BE2C (cell line): ENCODE data around the gene PLXNA1.

Experiments
- DNase-seq: peaks from one replicate; pipeline ENCODE4 v3.0.0-alpha.2; 2020
- H3K27me3 ChIP-seq: fragments of 250-450 bp; sonication (Bioruptor Pico); 2 replicates; pipeline ENCODE4 v1.5.1; 2020; ENCODE audit warnings: mild to moderate bottlenecking
- H3K36me3 ChIP-seq: fragments of 250-450 bp; sonication (Bioruptor Pico); 2 replicates; pipeline ENCODE4 v1.5.1; 2020; ENCODE audit warnings: mild to moderate bottlenecking
- H3K4me1 ChIP-seq: fragments of 250-450 bp; sonication (Bioruptor Pico); 2 replicates; pipeline ENCODE4 v1.5.1; 2020
- H3K4me3 ChIP-seq: 2 replicates; pipeline ENCODE4 v1.5.1; 2011; ENCODE audit warnings: low read depth, low read length
- H3K9me3 ChIP-seq: fragments of 250-450 bp; sonication (Bioruptor Pico); 2 replicates; pipeline ENCODE4 v1.5.1; 2020
- TF ChIP-seq, protein P1 (sequence below): IDR thresholded peaks from 2 replicates; pipeline ENCODE4 v1.5.1; 2012; ENCODE audit warnings: mild to moderate bottlenecking, low read depth, low read length

The PLXNA1 gene

DNA sequence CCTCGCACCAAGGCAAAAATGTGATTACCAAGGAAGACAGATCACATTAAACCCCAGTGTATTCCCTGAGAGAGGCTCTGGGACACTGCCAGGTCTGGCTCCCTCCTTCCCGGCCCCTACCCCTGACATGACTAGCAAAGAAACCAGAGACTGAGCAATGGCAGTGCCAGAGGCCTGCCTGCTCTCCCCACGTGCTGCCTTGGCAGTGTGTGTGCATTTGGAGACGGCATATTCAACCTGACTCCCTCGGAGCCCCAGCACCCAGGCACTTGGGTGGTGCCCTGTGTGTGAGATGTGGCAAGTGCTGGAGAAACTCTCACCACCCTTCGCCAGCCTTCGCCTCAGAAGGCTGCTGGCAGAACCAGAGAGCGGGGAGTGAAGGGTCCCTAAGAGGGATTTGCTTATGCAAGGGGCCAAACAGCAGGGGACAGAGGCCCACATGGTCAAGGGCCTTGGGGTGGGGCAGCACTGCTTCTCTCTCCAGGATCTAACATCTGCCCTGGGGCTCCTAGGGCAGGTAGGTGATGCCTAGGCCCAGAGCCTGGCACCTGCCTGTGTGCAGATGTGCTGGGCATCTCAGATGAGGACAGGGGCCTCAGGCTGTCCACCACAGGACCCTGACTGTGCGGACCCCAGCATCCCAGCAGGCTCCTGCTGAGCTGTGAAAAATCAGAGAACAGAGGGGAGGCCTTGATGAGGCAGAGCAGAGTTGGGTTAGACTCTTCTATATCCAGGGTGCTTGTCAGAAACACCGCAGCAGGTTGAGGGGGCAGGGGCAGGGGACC, 23.6 kb upstream of the PLXNA1 start:
- TF ChIP-seq, protein P1, sequence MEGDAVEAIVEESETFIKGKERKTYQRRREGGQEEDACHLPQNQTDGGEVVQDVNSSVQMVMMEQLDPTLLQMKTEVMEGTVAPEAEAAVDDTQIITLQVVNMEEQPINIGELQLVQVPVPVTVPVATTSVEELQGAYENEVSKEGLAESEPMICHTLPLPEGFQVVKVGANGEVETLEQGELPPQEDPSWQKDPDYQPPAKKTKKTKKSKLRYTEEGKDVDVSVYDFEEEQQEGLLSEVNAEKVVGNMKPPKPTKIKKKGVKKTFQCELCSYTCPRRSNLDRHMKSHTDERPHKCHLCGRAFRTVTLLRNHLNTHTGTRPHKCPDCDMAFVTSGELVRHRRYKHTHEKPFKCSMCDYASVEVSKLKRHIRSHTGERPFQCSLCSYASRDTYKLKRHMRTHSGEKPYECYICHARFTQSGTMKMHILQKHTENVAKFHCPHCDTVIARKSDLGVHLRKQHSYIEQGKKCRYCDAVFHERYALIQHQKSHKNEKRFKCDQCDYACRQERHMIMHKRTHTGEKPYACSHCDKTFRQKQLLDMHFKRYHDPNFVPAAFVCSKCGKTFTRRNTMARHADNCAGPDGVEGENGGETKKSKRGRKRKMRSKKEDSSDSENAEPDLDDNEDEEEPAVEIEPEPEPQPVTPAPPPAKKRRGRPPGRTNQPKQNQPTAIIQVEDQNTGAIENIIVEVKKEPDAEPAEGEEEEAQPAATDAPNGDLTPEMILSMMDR = no peak
- no peak overlapping the region for H3K4me3 ChIP-seq
- no peak for DNase-seq
- H3K36me3 ChIP-seq = no peaks in the 10 kb centered on the region
- peaks cover 5% of the 10 kb centered on the region; the same call in 1 of the 2 replicates for H3K4me1 ChIP-seq
- no peaks in the 10 kb centered on the region for H3K27me3 ChIP-seq
- H3K9me3 ChIP-seq = no peaks in the 10 kb centered on the region

DNA sequence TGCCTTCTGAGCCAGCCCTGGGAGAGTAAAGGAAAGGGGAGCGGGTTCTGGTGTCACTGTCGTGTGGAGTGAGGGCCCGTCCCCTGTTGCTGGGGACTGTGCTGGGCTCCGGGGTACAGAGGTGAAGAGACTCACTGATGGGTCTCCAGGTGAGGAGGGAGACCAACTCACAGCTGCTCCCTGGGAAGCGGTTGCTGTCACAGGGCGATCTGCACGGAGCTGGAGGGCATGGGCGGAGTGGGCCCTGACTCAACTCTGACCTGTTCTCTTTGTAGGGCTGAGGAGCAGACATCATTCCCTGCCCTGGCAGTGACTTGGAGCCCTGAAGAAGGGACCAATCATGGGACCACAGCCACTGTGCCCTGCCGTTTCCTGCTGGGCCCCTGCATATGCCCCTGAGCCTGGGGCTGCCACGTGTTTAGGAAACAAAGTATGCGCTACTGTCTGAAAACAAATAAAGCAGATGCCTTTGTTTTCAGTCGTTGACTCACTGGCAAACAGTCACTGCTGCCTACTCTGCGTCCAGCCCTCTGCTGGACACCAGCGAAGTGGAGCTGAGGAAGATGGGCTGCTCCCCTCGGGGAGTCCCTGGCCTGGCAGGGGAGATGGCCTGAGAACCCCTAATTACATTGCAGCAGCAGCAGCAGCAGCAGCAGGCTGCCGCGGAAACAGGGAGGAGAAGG, 22.9 kb upstream of the PLXNA1 start:
- no peaks in the 10 kb centered on the region for H3K27me3 ChIP-seq

DNA sequence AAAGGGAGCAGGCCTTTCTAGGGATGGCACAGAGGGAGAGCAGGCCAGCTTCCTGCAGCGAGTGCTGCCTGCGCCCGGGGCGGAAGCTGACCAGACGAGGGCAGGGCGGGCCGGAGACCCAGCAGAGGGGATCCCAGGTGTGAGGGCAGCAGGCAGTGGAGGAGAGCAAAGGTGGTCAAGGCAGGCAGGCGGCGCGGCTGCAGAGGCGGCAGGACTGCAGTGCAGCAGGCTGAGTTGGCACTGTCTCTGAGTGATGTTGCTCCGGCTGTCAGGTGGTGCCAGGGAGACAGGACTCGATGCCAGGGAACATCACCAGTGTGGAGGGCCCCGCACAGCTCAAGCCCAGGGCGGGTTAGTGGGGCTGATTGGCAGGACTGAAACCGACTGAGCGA, 22.3 kb upstream of the PLXNA1 start:
- peaks cover 5% of the 10 kb centered on the region; the same call in 1 of the 2 replicates for H3K4me1 ChIP-seq
- no peaks in the 10 kb centered on the region for H3K9me3 ChIP-seq
- TF ChIP-seq, protein P1 = no peak
- H3K27me3 ChIP-seq = no peaks in the 10 kb centered on the region
- DNase-seq = no peak
- no peaks in the 10 kb centered on the region for H3K36me3 ChIP-seq
- H3K4me3 ChIP-seq = no peak overlapping the region

More for the DNA sequence above, 22.9 kb upstream of the PLXNA1 start:
- Histone ChIP-seq H3K4me3 (no peak overlapping the region), H3K36me3 (no peaks in the 10 kb centered on the region), H3K4me1 (peaks cover 5% of the 10 kb centered on the region; the same call in 1 of the 2 replicates), H3K9me3 (no peaks in the 10 kb centered on the region)
- TF ChIP-seq, protein P1 = peak; percentile 26; the same call in 1 of the 2 replicates
- peak; percentile 39 for DNase-seq

DNA sequence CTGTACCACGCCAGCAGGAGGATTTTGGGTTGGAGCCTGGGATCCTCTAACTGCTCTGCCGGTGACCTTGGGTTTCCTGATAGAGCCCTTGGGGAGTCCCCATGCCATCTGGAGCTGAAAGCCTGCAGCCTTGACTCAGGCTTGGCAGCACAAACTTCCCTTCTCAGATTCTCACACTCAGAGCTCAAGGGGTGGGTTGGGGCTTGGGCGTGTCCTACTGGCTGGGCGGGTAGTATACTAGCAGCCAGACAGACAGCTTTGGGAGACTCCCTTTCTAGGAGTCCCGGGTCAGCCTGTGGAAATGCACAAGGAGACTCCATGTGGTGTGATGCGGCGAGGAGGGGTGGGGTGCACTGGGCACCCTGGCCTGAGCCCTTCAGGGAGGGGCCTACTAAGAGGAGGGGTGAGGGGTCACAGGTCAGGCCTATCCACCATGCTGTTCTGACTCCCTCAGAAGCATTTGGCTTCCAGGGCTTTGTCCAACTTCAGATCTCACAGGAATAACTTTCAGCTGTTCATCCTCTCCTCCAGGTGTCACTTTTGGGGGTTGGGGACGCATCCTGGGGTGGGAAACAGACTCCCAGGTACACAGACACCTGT, 21.6 kb upstream of the PLXNA1 start:
- Histone ChIP-seq H3K9me3 (no peaks in the 10 kb centered on the region), H3K4me3 (no peak overlapping the region), H3K4me1 (peaks cover 5% of the 10 kb centered on the region; the same call in 1 of the 2 replicates), H3K36me3 (no peaks in the 10 kb centered on the region), H3K27me3 (no peaks in the 10 kb centered on the region)
- DNase-seq = no peak
- TF ChIP-seq, protein P1 = no peak

DNA sequence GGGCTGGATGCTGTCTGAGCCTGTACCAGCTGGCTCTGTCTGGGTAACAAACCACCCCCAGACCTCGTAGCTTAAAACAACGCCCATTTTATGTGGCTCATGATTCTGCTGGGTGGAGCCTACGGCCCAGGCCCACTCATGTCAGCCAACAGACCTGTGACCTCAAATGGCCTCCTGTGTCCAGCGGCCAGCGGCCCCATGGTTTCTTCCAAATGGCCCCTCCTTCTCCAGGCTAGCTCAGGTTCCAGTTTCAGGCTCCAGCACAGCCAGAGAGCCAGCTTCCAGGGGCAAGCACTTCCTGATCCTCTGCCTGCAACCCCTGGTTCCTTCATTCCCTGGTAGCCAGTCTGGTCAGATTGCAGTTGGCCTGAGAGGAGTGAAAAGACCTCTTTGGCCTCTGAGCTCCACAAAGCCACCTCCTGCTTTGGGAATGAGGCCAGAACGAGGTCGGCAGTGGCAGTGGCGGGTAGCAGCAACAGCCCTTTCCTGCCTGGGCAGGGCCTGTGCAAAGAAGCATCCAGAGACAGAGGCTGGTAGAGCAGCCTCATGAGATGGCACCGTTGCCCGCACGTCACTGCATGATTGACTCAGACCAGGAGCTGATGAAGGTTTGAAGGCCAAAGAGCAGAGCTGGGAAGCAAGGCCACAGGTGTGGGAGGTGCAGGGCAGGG, 21.0 kb upstream of the PLXNA1 start:
- no peak for DNase-seq
- Histone ChIP-seq H3K4me1 (peaks cover 5% of the 10 kb centered on the region; the same call in 1 of the 2 replicates), H3K36me3 (no peaks in the 10 kb centered on the region), H3K4me3 (no peak overlapping the region), H3K27me3 (no peaks in the 10 kb centered on the region), H3K9me3 (no peaks in the 10 kb centered on the region)
- TF ChIP-seq, protein P1 = no peak
